NCI-H2196 treated with DMSO at 0.1 percent for 48 hours (cell line): ENCODE results near the gene ODF2L.
A peak's percentile ranks its signal among the peaks of the same experiment; 100 is the strongest.
"Not testable (repeated sequence)": the region's sequence is repeated elsewhere in the genome, so short reads cannot be mapped to it uniquely, and the experiment has no call there.

ENCODE experiments used
- DNase-seq: peaks from one replicate; lab custom pipeline; 2025; ENCODE audit not compliant: unreplicated experiment; lab: John Stamatoyannopoulos, UW

Gene ODF2L

DNA sequence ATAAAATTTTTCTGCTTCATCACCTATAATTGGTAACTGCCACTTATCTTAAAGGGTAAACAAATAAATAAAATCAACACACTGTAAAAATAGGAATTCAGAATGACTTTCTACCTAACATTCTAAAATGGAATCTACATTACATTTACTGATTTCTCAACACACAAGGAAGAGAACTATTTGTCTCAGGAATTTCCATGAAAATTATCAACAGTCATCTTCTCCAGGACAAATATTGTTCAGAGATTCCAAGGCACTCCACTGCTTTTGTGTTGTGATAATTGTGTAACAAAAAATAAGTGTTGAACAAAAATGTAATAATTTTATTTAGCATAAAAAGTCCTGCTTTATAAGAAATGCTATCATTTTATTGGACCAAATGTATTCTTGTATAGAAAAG lies 7.3 kb downstream of the ODF2L start:
- no peak for DNase-seq

DNA sequence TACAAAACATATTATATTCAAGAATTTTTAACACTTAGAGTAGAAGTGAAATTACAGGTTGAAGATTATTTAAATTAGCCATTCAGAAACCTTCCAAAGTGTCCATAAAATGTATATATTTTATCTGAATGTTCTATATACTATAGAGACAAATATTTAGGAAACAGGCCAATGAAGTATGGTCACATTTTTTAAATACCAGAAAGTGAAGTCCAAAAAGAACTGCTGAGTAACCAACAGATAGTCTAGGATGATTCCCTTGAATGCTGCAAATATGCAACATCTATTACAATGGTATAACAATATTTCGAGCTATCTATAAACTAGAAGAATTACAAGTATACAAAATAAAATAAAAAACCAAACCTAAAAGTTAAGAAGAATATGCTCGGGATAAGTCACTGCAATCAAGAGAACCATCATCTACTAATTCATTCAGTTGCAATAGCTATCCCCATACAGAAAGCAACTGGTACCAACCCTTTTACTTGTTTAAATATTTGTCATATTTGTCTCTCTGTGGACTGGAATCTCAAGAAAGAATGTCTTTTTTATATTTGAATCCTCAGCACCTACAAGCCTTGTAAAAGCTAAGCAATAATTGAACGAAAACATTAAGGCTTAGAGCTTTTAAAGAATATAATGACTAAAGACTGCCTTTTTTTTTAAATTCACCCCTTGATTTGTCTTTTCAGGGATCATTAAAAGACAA lies 8.1 kb downstream of the ODF2L start:
- DNase-seq: no peak

DNA sequence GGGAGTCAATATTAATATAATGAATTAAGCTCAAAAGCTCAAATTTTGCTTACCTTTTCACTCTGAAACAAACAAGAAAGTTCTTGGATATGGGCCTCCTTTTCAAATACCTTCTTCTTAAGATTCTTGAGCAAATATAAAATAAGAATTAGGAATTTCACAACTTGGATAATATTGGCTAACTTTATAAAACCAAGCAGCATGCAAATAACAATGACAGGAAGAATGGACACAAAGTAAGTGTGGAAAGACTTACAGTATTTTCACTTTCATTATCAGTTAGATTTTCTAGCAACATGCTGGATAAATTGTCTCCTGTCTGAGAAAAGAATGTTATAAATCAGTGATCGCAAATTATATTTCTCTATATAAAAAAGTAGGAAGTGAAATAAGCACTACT lies 13.2 kb downstream of the ODF2L start:
- no peak for DNase-seq

DNA sequence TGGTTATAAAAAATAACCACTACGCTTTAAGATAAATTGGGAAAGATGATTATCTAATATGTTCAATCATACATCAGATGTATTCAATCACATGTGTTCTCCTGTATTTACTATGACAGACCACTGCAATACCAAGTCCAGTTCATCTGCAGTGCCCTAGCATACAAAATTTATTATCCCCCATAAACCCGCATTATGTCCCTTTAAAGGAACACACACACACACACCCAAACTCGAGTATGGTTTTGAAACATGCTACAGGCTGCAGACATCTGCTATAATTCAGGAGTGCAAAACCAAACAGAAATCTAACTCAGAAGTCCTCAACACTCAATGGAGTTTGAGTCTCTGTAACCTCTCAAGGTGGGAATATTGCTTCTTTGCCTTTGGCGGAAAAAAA lies 14.9 kb downstream of the ODF2L start:
- no peak for DNase-seq

DNA sequence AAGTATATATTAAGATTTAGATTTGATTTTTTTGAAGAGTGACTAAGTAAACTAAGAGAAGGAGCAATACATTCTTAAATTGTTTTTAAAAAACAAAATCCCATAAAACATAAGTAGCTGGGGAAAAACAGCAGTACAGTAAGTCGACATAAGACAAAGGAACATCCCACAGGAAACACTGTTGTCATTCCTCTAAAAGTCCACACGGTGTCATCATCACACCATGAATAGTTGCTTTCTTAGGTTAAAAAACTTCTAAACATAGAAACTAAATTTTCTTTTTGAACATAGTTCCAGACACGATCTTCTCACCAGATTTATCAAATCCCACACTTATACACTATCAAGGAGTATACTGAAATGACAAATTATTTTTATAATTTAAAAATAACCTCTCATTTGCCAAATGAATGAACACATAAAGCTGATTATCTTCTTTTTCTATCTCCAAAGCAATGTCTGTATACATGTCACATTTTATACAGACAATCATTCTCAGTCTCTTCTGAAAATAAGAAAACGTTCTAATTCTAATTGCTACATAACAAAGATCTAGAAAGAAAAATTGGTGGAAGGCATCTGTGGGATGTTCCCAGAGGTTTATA lies 15.8 kb downstream of the ODF2L start:
- DNase-seq: peak; percentile 56

DNA sequence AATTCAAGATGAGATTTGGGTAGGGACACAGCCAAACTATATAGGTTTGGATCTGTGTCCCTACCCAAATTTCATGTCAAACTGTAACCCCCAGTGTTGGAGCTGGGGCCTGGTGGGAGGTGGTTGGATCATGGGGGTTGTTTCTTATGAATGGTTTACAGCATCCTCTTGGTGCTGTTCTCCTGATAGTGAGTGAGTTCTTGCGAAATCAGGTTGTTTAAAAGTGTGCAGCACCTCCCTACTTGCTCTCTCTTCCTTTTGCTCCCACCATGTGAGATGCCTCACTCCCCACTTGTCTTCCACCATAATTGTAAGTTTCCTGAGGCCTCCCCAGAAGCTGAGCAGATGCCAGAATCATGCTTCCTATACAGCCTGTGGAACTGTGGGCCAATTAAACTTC lies 17.3 kb downstream of the ODF2L start:
- DNase-seq: no peak

DNA sequence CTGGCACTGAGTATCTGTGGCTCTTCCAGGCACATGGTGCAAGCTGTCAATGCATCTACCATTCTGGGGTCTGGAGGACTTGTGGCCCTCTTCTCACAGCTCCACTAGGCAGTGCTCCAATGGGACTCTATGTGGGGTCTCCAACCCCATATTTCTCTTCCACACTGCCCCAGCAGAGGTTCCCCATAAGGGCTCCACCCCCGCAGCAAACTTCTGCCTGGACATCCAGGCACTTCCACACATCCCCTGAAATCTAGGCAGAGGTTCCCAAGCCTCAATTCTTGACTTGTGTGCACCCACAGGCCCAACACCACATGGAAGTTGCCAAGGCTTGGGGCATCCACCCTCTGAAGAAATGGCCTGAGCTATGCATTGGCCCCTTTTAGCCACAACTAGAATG lies 18.8 kb downstream of the ODF2L start:
- DNase-seq: no peak

DNA sequence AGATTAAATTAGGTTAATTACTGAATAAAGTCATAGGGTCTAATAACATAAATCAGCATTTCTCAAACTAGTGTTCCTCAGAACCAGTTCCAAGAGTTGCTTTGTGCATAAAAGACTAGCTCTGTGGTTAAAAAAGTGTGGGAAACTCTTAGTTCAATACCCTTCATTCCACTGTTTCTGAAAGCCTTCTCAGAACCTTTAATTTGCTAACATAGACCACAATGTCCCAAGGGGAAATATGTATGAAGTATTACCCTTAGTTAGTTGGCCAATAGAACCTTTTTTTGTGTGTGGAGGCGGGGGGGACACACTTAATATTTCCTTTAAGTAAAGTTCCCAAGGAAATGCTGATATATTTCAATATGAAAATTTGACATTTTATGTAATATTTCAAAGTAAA lies 20.4 kb downstream of the ODF2L start:
- DNase-seq: no peak

DNA sequence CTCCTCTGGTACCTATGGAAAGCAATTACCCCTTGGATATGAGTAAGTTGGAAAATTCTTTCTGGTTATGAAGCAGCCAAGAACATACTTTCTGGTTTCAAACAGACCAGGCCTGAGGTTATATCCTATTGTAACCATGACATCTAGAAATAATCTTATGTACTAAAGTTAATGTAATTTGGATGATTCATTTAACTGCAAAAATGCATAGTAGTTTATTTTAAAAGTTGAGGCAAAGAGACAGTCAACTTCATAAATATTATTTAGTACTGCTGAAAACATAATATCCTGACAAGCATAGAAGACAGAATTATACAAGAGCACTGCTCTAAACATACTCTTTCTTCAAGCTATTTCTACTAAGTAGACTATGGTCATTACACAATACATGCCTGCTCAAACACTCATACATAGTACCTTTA lies 25.5 kb downstream of the ODF2L start:
- DNase-seq: no peak

DNA sequence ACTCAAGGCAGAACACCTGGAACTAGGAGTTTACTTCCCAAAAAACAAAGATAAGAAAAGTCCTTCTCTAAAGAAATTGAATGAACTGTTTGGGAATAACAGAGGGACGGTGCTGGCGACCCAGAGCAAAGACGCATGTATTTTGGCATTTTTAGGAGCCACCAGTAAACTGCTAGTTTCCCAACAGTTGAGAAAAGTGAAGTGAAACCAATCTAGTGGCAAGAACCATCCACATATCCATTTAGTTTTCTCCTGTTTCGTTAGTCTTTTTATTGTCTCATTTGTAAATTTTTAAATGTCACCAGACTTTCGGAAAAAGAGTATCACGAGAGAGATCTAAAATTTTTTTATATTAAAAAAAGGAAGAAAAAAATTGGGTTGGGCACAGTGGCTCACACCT lies 30.2 kb downstream of the ODF2L start:
- DNase-seq: no peak

DNA sequence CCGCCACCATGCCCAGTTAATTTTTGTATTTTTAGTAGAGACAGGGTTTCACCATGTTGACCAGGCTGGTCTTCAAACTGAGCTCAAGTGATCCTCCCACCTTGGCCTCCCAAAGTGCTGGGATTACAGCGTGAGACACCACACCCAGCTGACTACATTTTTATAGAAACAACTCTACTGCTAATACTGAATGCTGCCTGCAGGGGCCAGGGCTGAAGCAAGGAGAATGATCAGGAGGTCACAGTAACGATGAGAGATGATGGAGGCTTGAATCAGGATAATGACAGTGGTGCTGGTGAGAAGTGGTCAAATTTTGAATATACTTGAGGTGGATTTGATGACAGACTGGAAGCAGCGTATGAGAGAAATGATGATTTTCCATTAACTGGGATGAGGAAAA lies 33.3 kb downstream of the ODF2L start:
- DNase-seq: no peak

DNA sequence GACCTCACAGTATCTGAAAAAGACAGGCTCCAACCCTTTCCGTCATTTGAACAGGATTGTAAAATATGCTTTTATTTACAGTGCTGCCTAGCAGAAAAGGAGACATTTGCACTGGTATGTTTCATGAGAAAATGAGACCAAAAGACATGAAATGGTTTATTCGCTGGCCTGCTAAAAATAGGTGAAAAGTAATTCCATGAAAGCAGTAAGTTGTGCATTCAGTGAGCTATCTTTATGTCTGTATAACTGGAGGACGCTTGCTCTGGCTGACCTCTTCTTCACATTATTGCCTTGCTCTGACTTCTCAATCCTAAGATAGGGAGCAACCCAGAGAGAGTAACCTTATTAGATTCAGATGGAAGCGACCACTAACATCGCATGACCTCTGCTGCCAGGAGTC lies 38.3 kb downstream of the ODF2L start:
- no peak for DNase-seq

DNA sequence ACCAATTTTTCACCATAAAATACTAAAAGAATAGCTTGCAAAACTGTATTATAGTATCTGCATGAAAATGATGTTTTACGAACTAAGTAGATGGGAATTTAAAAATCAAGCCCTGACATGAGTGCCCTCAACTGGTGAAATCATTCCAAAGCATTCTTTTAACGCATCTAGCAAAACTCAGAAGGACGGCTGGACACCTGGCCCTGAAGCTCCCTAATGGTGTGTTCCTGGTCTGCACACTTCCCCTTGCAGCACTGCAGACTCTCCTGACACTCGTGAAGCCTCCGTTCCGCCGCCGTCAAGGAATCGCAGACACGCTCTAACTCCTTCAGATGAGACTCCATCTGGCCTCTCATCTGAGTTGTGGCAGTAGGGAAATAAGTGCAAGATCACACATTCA lies 39.9 kb downstream of the ODF2L start:
- DNase-seq: no peak

DNA sequence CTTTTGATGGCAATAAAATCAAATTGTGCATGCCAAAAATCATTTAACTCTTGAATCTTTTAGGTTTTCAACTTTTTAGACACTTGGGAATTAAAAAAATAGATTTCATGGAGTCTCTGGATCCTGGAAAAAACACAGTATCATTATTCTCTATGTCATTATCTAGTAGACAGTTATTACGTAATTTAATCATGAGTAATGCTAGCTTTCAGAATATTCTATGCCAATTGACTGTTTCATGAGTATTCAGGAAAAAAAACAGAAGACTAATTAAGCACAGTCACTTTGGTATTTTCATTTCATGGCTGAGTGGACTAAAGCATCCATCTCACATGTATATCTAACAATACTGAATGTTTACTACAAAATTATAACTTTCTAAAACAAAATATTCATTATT lies 44.0 kb downstream of the ODF2L start:
- DNase-seq: no peak

DNA sequence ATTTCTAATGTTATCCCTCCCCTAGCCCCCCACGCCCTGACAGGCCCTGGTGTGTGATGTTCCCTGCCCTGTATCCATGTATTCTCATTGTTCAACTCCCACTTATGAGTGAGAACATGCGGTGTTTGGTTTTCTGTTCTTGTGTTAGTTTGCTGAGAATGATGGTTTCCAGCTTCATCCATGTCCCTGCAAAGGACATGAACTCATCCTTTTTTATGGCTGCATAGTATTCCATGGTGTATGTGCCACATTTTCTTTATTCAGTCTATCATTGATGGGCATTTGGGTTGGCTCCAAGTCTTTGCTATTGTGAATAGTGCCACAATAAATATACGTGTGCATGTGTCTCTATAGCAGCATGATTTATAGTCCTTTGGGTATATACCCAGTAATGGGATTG lies 45.9 kb downstream of the ODF2L start:
- not testable (repeated sequence) for DNase-seq

DNA sequence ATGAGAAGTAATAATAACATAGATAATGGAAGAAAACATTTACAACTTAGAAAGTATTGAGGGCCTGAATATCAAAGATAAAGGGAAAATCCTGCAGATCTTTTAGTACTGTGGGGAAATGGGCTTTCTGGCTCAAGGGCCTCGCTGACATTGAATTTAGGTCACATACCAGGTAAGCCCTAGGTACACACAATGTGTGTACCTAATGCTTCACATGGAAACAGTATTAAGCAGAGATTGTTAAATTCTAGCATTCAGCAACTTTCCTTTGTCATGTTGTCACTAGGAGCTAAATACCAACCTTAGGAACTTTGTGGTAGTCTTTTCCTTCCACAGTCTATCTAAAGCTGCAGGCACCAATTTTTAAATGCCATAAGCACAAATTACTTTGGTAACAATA lies 49.7 kb downstream of the ODF2L start:
- no peak for DNase-seq

DNA sequence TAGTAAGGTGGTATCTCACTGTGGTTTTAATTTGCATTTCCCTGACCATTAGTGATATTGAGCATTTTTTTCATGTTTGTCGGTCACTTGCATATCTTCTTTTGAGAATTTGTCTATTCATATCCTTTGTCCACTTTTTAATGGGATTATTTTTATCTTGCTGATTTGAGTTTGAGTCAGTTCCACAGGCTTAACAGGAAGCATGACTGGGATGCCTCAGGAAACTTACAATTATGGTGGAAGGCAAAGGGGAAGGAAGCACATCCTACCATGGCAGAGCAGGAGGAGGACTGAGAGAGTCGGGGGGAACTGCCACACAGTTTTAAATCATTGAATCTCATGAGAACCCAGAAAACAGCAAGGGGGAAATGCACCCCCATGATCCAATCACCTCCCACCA lies 51.1 kb downstream of the ODF2L start:
- DNase-seq: no peak

DNA sequence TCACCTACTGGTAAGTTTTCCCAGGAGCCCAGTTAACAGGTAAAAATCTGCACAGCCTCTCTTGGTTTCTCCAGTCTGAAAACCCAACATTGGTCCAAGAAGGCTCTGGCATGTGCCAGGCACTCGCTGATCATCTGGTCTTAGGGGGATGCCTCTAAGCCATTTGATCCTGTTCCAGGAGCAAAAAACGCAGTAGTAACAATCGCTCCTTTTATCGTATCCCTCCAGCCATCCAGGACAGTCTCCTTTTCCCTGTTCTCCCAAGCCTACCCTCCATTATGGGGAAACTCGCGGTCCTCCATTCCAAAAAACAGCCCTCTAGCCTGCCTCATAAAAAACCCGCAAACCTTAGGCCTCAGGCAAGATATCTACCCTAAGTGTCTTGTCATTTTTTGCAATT lies 56.2 kb downstream of the ODF2L start:
- no peak for DNase-seq

DNA sequence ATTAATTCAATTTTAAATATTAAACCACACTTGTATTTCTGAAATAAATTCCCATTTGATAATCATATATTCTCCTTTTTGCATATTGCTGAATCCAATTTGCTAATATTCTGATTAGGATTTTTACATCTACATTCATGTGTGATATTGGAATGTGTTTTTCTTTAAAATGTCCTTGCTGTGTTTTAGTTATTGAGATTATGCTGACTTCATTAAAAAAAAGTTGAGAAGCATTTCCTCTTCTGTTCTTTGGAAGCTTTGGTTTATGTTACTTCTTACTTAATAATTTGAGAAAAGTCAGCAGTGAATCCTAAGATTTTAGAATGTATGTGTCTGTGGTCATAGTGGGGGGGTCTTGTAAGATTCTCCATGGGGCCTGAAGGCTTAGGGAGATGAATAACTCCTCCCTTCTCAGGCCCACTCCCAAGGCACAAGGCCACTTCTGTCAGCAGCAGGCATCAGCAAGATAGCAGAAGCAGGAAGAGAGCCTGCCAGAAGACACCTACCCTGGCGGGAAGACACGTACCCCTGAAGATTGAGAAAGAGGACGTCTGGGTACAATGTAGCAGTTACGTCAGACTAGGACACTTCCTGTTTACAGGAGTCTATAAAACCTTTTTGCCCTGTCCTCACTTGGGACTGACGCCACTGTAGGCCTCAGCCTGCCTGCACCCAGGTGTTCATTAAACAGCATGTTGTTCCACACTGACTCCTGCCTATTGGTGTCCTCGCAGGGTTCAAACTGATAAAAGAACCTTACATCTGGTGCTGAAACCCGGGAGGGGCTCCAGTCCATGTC lies 56.9 kb downstream of the ODF2L start:
- no peak for DNase-seq

DNA sequence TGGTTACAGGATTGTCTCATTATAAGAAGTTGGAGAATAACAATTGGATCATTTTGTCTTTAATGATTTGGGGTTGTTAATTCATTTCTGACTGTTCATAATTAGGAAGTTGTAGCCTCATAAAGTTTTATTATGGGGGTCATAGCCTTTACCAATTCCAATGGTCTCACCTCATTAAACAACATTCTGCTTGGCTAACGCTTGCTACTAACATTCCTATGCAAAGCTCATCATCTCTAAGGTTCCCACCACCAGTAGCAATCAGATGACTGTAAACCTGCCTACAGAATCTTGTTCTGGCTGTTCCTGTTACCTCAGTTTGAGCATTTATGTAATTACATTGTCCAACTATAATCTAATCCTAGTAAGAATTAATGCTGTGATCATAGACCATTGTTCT lies 60.2 kb downstream of the ODF2L start:
- DNase-seq: no peak

DNA sequence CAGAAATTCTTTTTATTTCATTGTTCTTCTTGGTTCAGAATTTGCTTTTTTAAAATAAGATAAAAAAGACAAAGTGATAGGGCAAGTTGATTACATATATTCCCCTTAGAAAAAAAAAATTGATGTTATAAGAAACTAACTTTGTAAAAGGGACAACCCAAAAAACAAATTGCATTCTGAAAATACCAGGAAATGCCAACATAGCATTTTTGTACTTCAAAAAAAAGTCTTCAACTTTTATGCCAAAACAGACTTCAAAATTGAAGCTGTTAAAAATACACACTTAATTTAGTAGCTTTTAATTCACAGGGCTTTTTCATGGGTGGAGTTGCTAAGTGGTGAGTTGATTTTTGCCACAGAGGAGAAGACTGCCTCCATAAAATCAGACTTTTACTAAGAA lies 70.9 kb downstream of the ODF2L start:
- DNase-seq: no peak

DNA sequence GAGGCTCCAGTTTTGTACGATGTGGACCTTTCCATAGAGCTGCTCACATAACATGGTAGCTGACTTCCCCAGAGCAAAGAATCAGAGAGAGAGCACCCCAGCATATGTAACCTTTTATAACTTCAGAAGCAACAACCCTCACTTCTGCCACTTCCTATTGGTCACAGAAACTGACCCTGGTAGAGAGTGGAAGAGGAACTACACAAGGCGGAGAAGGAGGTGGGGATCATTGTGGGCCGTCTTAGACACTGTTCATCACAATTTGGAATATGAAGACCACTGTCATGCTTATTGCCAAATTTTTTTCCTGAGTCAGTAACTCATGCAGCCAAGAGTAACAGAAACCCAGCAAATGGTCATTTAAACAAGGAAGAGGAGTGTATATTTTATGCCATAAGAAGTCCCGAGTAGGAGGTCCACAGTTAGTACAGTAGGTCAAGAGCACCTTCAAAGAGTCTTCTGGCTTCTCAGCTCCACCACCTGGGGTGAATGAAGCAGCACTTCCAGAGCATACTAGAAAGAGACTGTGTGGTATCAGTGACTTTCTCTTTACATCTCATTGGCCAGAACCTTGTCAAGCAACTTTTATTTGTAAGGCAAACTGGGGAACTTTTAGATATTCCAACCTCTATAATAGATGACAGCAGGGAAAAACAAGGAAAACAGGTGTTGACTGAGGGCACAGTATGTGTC lies 71.8 kb downstream of the ODF2L start:
- DNase-seq: no peak
